HG03060 (cell line): ENCODE measurements around the gene RUNDC1.

ENCODE experiments used
- ATAC-seq: cut with Tn5 transposase; IDR thresholded peaks from one replicate; pipeline ENCODE4 v1.9.1; 2021; ENCODE audit warnings: low read depth, moderate number of reproducible peaks; ENCODE audit not compliant: unreplicated experiment

RUNDC1 gene

DNA sequence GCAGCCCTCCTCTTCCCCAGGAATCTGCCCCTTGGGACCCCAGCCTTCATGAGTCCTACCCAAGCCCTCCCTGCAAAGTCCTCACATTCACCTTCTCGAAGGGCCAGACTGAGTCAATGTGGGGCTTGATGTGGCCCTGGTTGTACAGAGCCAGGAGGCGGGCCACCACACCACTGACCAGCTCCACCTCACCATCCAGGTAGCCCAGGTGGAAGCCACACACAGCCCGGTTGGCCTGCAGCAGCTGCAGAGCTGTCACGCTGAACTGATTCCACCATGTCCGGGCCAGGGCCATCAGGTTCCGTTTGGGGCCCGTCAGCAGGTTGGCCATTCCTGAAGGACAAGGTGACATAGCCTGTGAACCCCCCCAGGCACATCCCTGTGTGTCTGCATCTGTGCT lies 35.9 kb downstream of the RUNDC1 start:
- ATAC-seq: no peak

DNA sequence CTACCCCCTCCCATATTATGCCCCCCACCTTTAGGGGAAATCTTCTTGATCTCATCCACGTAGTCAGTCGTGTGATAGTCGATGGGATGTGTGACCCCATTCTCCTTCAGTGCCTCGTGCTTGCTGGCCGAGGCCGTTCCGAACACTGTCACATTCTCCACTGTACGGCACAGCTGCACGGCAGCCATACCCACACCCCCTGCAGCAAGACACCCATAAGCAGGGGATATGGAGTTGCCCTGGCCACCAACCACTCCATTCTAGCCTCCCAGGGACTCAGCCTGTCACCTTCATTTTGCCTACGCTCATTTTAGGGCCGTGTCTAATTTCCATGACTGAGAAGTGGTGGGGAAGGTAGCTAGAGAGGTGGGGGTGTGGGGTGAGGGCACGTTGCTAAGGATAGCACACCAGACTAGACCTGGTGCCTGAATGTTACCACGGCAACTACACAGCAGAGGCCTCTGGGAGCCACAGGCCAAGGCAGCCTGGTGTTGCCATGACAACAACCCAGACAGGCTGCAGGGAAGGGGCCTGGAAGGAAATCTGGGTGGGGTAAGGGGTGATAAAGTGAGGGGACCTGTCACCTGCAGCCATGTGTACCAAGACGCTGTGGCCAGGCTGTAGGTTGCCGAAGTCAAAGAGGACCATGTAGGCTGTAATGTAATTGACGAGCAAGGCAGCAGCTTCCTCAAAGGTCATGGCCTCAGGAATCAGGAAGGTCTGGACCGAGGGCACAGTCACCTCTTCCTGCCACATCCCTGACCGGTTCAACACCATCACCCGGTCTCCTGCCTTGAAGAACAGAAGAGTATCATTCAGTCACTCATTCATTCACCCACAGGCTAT lies 37.9 kb downstream of the RUNDC1 start:
- ATAC-seq: no peak

DNA sequence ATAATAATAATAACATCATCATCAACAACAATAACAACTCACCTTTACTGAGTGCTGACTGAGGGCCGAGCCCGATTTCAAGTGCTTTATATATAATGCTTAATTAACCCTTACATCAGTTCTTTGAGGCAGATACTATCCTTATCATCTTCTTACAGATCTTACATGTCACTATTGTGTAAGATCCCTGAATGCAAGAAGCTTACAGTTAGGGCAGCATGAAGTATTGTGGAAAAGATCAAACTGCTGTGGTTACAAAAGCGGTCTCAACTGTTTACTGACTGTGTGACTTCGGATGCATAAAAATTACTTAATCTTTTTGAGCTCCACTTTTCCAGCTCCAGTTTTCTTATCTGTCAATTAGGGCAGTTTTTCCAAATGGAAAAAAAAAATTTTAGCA lies 38.6 kb downstream of the RUNDC1 start:
- ATAC-seq: no peak

DNA sequence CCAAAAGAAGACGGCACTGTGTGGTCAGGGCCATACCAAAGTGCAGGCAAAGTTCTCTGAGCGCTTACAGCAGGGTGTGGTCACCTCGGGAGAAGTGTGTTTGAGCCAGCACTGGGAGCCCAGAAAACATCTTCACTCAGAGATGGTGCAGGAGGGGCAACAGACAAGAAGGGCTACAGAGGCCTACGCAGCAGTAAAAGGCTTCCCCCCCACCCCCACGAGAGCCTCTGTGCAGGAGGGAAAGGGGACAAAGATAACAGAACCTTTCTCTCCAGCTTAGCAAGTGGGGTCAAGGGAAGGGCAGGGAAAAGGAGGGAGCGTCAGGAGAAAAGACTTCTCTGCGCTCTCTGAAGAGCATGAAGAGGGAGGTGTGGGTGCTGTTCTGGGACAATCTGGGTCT lies 39.1 kb downstream of the RUNDC1 start:
- ATAC-seq: no peak

DNA sequence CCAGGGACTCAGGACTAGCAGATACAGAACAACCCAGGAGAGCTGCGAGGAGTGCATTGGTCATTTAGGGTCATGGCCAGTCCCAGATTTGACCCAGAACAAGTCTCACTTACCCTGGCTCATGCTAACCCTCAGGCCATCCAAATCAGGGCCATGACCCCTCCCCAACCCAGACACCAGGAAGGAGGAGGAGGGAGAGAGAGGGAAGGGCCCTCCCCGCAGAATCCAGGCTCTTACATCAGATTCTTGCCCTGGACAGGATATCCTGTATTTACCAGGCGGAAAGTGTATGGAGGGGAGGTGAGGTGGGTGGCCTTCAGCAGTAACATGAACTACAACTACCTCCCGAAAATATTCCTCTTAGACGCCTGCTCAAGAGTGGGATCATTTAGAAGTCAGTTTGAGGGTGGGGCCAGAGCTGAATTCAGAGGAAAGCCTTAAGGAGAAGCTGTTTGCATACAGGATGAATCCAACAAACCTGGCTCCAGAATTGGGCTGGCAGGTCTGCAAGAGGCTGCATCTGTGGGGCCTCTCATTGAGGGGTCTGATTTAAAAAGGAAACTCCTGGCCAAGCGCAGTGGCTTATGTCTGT lies 39.8 kb downstream of the RUNDC1 start:
- no peak for ATAC-seq

DNA sequence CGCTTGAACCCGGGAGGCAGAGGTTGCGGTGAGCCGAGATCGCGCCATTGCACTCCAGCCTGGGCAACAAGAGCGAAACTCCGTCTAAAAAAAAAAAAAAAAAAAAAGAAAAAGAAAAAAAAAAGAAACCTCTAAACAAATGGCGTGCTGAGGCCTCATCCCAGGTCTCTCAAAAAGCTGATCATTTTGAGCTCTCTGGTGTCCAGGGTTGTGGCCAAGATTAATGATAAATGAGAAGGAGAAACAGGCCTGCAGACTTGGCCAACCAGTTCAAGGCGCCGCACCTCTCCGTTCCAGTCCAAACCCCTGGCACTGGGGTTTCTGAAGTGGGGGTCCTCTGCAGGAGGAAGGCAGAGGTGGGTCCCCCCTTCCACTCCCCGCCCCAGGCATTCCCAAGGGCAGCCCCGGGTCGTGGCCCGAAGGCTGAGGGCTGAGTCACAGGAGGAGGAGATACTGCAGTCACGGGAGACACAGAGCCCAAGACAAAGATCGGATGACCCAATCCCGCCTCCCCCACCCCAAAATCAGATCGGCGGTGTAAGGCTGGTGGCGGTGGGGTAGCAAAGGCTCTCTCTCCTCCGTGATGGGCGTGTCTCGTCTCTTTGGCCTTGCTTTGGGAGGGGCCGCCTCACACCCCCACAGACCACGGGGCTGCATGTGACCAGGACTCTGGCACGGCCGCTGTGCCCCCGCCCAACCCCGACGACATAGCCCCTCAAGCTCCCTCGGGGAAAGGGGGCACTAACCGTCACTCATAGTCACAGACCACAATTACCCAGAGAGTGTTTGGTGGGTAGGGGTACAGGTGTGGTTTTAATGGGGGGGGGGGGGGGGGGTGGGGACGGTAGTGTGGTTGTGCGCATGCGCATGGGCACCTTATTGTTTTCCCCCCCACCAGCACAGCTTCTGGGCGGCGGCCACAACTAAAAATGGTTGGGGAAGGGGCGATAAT lies 40.7 kb downstream of the RUNDC1 start:
- ATAC-seq: no peak

DNA sequence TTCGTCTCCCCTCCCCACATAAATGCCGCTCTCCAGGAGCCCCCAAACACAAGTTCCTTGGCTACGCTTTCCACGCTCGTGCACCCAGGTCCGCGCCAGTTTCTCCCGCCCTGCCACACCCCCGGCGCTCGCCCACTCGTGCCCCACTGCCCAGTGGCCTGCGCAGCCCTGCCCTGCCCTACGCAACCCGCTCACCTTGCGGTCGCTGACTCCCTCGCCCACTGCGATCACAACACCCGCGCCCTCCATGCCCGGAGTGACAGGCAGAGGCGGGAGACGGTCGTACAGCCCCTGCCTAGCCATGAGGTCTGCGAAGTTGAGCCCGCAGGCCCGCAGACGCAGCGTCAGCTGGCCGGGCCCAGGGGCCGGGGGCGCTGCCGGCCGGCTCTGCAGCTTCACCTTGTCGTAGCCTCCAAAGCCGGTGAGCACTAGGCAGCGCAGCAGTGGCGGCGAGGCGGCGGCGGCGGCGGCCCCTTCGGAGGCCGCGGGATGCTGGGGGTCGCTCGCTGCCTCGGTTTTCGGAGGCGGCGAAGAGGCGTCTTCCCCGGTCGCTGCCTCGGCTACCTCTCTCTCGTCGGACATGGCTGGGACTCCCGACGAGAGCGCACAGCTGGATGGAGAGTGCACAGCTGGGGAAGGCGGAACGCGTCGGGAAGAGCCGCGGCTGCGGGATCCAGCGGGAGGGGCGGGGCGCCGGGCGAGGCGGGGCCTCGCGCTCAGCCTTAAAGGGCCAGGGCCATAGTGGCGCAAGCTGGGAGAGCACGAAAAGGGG lies 41.6 kb downstream of the RUNDC1 start, which contains the start of gene VAT1:
Gene VAT1, minus strand, starts transcription at position 645 of the 772 bp plus-strand sequence. Its CDS starts 63 bp downstream, at position 582.
- ATAC-seq: no peak

DNA sequence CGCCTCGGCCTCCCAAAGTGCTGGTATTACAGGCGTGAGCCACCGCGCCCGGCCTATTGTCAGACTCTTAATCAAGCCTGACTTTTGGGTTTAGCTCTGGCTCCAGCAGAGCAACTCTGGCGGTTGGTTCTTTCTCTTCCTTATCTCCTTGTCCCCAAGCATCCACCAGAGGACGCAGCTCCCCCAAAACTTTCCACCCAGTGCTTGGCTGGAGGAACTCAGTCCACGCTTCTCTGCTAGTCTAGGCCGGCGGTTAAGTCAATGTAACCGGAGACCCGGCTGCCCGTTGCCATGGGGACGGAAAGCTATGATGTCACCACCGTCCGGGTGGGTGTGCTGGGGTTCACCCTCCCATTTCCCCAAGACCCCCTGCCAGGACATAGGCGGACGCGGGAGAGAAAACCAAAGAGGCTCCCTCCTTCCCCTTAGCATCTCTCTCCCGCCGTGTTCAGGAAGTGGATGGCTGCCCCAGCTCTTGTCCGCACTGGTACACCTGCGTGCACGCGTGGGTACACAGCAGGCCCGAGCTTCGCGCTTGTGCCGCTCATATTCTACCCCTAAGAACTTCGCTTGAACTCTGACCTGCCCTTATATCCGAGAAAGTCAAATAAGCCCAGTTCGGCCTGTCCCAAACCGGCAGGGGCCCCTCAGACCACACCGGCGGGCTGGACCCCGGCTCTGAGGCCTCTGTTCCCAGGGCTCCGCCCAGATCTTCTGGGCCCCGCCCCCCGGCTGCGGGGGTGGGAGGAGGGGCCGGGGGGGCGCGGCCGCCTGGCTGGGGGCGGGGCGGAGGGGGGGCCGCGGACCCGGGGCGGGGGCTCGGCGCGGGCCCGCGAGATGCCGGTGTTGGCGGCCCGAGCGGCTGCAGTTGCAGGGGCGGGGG lies 44.3 kb downstream of the RUNDC1 start, which contains the start of gene RND2:
Gene RND2, plus strand, starts transcription at position 825 of the 883 bp plus-strand sequence. CDS start 117 bp downstream, outside the sequence.
- no peak for ATAC-seq

DNA sequence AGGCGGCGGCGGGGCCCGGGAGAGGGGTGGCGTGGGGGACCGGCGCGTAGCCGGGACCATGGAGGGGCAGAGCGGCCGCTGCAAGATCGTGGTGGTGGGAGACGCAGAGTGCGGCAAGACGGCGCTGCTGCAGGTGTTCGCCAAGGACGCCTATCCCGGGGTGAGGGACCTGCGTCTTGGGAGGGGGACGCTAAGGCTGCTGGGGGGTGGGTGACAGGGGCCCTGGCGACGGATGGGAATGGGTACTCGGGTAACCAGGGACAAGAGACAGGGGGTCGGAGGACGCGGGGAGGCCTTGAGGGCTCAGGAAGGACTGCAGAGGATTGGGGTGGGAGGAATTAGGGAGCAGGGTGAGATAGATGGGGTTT lies 44.9 kb downstream of the RUNDC1 start:
- ATAC-seq: no peak

DNA sequence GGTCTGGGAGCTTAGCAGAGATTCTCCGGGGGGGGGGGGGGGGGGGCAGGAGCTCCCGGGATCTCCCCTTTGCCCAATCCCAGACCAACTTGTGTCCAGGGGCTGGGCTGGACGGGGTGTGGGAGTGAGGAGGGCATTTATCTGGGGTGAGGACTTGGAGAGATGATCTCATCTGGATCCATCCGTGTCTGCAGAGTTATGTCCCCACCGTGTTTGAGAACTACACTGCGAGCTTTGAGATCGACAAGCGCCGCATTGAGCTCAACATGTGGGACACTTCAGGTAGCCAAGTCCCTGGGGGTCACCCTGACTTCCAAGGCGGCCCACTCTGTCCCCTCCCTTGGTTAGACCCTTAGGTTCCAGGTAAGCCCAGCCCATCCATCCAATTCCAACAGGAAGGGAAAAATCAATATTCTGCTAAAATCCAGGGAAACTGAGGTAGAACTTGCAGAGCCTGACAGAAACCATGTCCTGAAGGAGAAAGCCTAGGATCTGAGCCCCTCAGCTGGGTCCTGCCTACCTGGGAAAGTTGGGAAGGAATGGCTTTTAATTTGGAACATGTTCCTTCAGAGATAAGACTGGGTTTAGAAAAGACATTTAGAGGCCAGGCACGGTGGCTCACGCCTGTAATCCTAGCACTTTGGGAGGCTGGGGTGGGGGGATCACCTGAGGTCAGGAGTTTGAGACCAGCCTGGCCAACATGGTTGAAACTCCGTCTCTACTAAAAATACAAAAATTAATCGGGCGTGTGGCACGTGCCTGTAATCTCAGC lies 45.6 kb downstream of the RUNDC1 start:
- no peak for ATAC-seq

DNA sequence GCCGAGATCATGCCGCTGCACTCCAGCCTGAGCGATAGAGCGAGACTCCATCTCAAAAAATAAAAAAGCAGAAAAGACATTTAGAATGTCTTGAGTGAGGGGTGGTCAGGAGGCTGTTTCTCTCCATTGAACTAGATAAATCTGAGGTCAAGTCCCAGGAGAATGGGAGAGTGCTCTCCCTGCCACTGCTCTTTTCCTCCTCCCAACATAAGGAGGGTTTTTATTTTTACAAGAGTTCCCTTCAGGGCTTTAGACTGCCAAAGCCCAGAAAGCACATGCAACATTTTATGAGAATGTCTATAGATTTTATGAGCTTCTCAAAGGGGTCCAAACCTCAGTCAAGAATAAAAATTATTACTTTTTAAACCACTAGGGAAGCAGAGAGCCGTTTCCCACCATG lies 46.2 kb downstream of the RUNDC1 start:
- no peak for ATAC-seq

DNA sequence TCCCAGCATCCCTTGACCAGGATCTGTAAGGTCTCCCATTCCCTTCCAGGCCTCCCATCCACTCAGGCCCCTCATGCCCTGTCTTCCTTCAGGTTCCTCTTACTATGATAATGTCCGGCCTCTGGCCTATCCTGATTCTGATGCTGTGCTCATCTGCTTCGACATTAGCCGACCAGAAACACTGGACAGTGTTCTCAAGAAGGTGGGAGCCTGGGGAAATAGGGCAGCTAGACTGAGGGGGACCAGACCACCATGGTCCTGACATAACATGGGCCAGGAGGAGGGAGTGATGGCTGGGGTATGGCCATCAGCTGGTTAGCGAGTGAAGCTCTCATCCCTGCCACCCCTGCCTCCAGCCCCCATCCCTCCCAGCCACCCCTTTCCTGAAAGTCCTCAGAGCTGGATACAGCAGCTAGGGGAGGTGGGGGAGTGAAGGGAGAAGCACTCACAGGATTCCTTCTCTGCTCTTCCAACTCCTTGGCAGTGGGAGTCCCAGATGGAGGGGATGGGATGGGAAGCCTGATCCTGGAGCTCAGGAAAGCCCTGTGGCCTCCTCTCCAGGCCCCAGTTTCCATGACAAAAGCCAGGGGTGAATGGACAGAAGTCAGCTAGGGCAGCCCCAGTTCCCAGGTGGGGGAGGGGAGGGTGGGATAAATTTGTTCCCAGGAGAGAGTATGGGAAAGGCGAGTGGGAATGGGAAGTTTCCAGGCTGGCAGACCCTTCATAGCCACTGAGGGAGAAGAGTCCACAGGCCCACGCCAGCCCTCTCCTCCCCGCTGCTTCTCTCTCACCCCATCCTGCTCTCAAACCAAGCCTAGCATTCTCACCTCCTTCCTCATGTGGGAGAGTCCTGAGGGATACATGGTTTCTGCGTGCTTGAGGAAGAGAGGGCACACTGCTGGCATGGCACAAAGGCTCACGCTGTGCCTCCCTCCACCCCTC lies 47.0 kb downstream of the RUNDC1 start:
- no peak for ATAC-seq

DNA sequence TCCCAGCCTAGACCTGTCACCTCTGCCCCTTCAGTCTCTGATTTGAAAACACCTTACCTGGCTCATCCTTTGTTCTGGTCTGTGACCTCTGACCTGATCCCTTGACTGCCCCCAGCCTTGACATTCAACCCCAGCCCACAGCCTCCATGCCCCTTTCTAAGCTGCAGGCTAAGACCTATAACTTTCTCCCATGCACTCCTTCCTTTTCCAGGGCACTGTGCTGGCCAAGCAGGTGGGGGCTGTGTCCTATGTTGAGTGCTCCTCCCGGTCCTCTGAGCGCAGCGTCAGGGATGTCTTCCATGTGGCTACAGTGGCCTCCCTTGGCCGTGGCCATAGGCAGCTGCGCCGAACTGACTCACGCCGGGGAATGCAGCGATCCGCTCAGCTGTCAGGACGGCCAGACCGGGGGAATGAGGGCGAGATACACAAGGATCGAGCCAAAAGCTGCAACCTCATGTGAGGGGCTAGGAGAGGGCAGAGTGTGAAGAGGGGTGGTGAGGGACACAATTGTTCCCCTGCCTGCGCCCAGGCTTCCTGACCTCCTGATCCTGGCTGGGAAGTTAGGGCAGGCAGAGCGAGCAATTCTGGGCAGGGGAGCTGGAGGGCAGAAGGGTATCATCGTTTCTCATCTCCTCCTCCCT lies 48.0 kb downstream of the RUNDC1 start:
- ATAC-seq: no peak

DNA sequence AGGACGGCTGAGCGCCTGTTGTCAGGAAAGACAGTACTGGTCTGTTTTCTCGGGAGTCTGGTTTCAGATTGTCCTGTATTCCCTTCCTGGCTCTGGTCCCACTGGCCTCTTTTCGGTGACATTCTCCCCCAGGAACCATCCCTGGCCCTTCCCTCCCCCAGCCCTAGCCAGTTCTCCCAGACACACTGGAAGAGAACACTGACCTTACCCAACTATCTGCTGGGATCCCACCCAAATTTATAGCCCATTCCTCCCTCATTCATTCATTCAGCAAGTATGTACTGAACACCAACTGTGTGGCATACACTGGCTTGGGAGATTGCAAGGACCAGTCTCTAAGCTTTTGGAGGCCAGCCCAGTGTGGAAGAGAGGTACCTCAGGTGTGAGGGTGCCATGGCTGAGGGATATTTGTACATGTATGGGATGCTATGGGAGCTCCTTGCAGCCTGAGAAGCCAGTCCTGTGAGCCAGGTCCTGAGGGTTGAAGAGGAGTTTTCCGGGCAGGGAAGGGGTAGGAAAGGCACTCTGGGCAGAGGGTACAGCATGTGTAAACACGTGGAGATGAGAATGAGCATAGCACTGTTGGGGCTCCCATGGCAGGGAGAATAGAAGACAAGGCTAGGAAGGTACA lies 49.9 kb downstream of the RUNDC1 start:
- ATAC-seq: no peak

DNA sequence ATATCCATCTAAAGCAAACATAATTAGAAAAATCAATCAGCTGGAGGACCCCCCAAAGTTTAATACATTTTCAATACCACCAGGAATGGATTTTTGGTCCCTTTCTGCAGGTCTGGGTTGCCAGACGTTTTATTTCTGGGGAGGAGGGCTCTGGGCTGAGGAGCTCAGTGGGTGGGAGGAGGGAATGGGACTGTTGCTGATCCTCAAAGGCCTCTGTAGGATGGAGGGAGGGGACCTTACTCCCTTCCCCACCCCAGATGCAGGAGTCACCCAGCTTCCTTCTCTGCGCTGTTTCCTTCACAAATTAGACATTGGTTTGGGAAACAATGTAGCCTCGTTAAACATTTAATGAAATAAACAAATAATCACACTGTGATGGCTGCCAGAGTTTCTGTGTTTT lies 51.3 kb downstream of the RUNDC1 start:
- no peak for ATAC-seq
